SKM-1 (cell line): ENCODE results near the gene RTN4.
A peak's percentile ranks its signal among the peaks of the same experiment; 100 is the strongest.

Experiments
- DNase-seq: peaks from one replicate; lab custom pipeline; 2025; ENCODE audit not compliant: unreplicated experiment; lab: John Stamatoyannopoulos, UW

The RTN4 gene

DNA sequence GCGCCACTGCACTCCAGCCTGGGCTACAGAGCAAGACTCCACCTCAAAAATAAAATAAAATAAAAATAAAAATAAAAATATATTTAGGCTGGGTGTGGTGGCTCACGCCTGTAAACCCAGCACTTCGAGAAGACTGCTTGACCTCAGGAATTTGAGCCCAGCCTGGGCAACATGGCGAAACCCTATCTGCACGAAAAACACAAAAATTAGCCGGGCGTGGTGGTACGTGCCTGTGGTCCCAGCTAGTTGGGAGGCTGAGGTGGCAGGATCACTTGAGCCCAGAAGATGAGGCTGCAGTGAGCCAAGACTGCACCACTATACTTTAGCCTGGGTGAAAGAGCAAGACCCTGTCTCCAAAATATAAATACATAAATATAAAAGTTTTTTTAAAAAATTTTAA, 6.4 kb downstream of the RTN4 start:
- no peak for DNase-seq

DNA sequence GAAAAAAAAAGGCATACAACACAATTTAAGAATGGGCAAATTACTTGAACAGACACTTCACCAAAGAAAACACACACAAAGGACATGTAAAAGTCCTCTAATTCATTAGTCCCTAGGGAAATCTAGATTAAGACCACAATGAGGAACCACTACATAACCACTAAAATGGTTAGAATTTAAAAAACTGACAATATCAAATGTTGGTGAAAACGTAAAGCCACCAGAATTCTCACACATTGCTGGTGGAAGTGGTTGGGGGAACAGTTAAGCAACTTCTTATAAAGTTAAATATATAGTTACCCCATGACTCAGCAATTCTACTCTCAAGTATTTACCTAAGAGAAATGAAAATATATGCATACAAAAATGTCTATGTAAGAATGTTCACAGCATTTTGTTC, 11.8 kb downstream of the RTN4 start:
- no peak for DNase-seq

DNA sequence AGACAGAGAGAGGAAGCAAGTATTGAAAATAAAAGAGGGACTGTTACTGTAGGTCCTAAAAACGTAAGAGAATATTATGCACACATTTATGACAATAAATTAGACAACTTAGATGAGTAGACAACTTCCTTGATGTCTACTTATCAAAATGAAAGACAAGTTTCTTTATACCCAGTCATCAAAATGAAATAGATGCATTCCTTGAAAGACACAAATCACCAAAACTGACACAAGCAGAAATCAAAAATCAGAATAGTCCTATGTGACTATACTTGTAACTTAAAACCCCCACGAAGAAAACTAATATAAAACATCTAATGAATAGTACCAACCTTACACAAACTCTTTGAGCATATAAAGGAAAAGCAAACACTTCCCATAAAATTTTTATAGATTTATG, 14.5 kb downstream of the RTN4 start:
- no peak for DNase-seq

DNA sequence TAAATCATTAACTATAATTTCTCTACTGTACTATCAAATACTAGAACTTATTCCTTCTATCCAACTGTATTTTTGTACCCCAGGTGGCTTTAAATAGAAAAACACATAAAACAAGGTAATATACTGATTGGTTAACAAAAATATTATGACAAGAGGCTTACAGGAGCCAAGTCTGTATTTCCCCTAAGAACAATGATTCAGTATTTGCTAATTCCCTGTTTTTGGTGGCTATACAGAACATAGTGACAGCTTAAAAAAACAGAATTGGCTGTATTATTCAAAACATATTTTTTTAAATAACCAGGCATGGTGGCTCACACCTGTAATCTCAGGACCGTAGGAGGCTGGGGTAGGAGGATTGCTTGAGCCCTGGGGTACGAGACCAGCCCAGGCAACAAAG, 16.3 kb downstream of the RTN4 start:
- no peak for DNase-seq

DNA sequence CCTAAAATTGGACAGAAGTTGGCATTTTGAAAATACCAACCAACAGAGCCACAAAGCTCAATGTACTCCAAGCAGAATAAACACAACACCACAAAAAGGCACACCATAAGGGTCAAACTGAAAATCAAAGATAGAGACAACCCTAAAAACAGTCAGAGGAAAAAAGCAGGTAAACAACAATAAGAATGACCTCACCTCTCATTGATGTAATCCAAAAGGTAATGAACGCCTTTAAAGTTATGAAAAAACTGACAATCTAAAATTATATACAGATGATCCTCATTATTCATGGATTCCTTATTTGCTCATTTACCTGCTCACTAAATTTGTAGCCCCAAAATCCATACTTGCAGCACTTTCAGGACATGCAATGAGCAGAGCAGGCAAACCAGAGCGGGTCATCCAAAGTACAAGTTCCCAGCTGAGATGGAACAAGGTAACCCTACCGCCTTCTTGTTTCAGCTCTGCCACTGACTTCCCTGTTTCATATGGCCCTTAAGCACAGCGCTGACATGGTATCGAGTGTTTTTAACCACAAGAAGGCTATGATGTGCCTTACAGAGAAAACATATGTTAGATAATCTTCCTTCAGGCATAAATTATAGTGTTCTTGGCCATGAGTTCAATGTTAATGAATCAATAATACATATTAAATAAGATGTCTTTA, 17.0 kb downstream of the RTN4 start:
- DNase-seq, result peak; percentile 55

DNA sequence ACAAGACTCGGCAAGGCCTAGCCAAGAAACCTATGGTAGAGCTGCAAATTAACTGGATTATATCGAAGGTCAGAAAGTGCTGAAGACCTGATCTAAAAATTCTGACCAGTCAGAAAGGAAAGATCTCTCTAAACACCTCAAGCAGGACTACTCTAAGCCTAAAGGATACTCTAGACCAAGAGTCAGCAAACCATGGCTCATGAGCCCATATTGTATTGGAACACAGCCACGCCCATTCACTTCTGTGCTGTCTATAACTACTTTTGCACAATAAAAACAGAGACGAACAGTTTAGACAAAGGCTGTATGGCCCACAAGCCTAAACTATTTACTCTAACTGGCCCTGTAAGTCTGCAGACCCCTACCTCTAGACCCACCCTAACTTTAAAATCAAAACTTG, 18.7 kb downstream of the RTN4 start:
- DNase-seq, result no peak

DNA sequence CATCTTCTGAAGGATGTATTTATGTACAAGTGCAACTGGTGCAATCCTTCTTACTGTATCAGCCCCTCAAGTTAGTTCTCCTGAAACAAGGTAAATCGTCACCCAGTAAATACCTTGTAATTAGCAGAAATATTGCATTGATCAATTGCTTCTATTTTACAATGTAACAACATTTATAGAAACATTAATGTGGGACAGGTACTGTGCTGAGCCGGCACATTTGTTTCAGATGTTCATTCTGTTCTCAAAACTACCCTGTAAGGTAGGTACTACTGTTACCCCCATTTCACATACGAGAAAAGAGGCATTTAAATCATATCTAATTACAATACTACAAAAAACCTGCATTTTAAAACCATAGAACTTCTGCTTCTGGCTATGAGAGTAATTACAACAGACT, 19.5 kb downstream of the RTN4 start:
- DNase-seq, result no peak

DNA sequence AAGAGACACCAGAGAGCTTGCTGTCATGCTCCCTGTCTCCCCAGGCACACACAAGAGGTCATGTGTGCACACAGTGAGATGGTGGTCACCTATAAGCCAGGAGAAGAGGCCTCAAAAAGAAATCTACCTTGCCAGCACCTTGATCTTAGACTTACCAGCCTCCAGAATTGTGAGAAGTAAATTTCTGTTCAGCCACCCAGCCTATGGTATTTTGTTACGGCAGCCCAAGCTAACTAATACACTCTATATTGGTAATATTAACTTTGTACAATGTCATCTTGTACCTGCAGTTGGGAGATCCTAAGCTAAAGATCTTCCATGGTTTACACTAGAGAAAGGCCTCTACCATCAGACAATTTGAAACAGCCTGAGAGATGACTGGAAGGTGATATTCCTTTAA, 21.2 kb downstream of the RTN4 start:
- no peak for DNase-seq

DNA sequence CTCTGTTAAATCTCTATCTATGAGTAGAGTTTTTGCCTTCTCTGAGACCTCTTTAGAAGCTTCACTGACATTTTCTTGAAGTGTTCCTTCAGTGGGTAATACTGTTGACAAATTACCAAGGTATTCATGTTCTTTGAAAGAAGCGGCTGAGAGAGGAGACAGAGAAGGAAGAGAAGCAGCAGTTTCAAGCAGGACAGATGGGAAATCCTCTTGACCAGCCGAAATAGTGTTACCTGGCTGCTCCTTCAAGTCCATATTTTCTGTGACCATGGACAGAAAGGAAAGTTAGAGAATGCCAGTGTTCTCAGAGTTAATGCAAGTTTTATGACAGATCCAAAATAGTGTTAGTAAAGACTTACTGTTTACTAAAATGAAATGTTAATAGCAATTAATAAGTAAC, 23.0 kb downstream of the RTN4 start:
- no peak for DNase-seq

DNA sequence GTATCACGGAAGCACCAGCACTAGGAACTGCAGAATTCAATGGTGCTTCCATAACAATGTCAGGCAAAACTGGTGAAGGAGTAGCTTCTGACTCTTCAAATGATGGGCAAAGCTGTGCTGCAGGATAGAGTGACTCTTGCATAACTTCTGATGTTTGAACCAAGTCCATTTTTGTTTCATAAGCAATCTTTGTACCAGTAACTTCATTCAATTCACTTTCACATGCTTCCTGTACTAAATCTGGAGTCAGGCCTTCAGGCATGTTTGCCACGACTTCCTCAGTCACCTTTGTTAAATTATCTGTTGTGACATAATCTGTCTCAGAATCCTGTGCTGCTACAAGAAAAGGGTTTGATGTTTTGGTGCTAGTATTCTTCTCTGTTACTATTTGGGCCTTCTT, 24.0 kb downstream of the RTN4 start:
- peak; percentile 46 for DNase-seq

DNA sequence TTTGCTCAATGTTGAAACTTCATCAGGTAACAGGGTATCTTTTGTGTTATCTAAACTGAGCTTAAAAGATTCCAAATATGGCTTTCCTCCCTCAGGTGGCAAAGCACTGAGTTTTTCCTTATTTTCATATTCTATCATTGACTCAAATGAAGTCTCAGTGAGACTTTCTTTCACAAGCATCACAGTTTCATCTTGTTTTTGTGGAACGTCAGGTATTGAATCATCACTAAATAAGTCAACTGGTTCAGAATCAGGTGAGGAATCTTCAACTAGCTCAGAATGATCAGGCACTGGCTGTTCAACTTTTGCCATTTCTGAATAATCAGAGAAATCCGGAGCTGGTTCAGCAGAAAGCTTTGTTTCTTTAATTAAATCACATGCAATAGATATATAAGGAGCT, 24.6 kb downstream of the RTN4 start:
- DNase-seq, result no peak

DNA sequence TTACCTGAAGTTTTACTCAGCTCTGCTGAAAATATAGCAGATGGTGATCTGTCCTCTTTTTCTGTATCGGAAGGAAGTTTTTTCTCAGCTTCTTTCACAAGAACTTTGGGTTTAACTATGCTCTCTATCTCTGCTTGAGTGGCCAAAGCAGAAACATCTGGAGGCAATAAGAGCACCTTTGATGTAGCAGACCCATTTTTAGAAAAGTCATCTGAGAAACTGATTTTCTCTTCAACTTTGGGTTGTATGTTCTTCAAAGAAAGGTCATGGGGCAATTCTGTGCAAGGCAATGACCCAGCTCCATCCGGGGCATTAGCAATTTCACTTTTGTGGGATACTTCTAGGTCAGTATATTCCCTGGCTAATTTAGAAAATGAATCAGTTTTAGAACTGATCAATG, 25.2 kb downstream of the RTN4 start:
- no peak for DNase-seq

DNA sequence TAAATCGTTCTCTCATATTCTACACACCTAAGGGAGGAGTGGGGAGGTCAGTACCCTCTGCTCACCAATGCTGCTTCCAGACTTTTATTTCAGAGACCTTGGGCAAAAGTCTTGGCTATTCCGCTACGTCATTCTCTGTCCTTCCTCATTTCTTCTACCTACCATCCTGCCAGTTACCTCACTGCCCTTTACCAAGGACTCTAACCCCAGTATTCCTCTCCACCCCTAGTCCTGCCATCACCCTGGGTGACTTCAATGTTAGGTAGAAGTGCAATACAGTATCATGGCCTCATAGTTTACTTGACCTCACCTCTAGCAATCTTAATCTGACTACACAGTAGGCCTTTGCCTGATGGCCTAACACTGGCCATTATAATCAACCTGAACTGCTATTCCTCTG, 27.8 kb downstream of the RTN4 start:
- no peak for DNase-seq

DNA sequence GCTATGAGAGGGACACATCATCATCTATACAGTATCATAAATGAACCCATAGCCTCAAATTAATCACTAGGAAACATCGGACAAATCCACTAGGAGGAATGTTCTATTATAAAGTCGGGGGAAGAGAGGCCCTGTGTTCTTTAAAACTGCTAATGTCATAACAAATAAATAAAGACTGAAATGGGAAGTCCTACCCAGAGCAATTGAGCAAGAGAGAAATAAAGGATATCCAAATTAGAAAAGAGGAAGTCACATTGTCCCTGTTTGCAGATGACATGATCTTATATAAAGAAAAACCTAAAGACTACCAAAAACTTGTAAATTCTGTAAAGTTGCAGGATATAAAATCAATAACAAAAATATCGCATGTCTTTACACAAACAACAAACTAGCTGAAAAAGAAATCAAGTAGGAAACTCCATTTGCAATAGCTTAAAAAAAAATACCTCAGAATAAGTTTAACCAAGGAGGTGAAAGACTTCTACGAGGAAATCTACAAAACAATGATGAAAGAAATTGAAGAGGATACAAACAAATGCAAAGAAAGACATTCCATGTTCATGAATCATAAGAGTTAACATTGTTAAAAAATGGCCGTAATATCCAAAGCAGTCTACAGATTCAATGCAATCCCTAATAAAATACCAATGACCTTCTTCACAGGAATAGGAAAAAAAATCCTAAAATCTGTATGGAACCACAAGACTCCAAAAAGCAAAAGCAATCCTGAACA, 30.6 kb downstream of the RTN4 start:
- DNase-seq, result peak; percentile 79

DNA sequence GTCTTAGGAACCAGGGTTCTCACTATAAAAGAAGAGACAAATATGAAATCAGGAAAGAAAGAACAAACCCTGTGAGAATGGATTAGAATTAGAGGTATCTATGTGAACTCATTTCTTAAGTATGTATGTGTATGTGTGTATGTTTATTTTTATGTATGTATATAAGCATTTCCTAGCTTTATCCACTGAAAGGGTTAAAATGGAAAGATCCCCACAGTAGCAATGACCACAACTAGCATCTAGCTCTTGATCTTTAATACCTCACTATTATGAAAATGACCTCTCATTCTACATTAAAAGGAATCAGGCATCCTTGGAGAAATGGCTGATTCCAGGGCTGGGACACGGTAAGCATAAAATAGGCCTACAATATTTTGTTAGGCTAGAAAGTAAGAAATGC, 31.6 kb downstream of the RTN4 start:
- DNase-seq, result no peak

DNA sequence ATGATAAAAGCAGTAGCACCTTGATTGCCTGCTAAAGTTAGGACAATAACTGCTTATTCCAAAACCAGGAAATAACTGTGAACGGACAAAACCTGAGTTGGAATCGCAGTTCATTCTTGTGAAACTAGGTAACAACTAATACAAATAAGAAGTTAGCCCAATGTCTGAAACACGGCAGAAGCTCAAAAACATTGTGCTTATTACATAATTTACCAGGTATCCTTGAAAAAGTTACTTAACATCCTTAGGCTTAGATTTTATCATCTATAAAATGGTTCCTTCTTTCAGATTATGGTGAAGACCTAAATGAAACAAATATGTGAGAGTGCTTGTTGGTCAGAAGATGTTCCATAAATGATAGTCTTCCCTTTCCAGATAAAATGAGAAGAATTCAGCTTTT, 32.4 kb downstream of the RTN4 start:
- no peak for DNase-seq

DNA sequence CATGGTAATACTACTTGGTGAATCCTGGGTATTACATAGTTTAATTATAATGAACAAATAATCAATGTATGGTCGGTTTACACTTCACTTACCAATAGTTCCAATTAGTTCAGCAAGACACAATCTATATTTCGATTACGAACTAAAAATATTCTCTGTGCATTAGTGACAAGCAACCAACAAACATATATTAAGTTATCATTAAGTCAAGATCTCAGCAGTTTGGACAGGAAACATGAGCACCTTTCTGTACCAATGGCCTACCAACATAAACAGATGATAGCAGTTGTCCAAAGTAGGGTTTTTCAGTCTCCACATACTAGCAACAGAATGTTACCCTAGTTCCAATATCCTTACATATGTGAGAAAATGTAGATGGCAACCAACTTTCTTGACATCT, 32.8 kb downstream of the RTN4 start:
- no peak for DNase-seq

DNA sequence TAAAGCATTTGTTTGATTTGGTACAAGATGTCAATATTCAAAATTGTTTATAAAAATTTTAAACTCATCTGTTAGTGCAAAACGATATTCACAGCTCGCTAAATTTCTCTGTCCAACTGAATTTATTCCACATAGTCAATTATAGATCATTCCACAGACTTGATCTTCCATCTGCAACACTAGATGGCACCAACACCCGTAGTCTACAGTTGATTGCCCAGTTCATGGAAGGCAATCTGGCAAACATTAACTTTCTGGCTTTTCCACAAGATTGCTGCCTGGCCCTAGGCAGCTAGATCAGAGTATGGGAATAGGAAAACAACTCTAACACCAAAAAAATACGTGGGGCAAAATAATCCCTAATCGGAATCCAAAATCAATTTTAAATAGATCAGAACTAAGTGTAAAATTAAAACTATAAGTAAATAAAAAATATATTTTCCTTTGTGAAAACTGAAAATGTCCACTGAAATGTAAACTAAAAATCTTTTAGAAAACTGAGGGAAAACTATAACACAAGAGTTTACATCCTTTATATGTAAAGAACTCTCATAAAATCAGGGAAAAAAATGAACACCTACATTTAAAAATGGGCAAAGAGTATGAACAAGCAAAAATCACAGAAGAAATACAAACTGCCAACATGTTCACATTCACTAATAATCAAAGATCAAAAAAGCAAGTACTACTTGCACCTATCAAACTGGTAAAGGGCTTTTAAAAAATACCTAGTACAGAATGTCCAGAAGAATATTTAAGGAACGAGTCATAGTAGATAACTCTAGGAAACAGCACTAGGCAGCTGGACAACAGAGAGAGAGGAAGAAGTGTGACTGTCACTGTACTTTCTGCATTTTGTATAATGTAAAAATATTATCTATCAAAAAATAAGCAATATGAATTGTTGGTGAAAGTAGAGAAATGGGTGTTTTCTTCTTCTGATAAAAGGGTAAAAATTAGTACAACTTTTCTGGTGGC, 35.0 kb downstream of the RTN4 start:
- peak; percentile 16 for DNase-seq

DNA sequence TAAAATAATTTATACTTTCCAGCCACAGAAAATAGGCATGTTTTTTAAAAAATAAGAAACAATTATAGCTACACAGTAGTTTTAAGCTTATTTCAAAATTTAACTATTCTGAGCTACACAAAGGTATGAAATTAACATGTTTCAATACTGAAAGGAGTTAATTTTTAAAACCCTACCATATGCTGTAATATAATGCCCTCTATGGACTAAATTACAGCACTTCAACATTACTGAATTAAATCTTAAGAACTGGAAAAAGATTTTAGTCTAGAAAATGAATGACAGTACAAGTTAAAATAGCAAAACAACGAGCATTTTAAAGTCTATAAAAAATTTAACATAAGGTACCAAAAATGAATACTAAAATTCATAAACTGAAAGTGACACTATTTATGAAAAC, 36.3 kb downstream of the RTN4 start:
- no peak for DNase-seq

DNA sequence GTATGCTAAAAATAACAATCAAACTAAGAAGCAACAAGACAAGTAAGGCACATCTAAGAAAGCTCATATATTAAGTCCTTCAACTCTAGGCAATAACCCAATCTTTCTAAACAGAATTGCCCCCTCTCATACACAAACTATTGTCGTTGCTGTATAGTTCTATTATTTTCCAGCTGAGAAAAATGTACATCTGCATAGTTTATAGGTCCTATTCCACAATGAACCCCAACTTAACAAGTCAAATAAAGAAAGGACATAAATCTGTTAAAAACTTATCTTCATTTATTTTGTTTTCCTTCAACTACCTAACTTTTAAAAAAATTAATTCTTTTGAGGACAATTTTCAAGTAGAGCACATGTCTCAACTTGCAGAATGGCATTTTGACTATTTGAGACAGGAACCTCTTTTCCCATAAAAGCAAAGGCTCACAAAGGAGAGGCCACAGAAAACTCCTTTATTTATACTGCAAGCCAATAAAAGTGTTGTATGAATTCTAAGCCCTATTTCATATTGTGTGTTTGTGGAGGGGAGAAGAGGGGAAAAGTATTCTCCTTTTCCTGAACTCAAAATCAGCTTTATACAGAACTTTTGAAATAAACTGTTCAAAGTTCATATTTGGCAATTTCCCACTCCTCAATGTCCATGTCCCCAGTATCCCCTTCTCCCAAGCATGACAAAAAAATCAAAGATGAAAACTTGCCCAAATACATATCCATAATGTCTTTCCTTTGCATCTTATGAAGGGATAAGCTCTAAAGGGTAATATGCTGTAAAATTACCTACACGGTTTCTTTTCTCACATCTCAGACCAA, 37.4 kb downstream of the RTN4 start:
- DNase-seq, result no peak
